GM12875 (cell line): Measurements from ENCODE around the gene TNN.
"Not testable (repeated sequence)": the region's sequence is repeated elsewhere in the genome, so short reads cannot be mapped to it uniquely, and the experiment has no call there.

Experiments used
- H3K4me3 ChIP-seq: one replicate; pipeline ENCODE4 v1.5.1; 2011; ENCODE audit warnings: low read depth, low read length, control low read depth
- CTCF ChIP-seq: IDR thresholded peaks from 2 replicates; pipeline ENCODE4 v1.5.1; 2011; ENCODE audit warnings: low read depth, mild to moderate bottlenecking, control low read depth, inconsistent platforms, low read length, moderate library complexity, borderline replicate concordance; ENCODE audit not compliant: insufficient read depth

TNN gene

GRCh38 chr1:175094626-175095025 is 27.0 kb downstream of the TNN start:
- no peak overlapping the region for H3K4me3 ChIP-seq
- TF ChIP-seq CTCF, result no peak

- no peak for TF ChIP-seq CTCF
- H3K4me3 ChIP-seq, result no peak overlapping the region
Measured at GRCh38 chr1:175095069-175095468, 27.4 kb downstream of the TNN start.

- TF ChIP-seq CTCF, result no peak
- H3K4me3 ChIP-seq, result no peak overlapping the region
Measured at GRCh38 chr1:175095978-175096607, 28.5 kb downstream of the TNN start.

GRCh38 chr1:175097361-175097760 is 29.7 kb downstream of the TNN start:
- no peak for TF ChIP-seq CTCF
- no peak overlapping the region for H3K4me3 ChIP-seq

- H3K4me3 ChIP-seq, result no peak overlapping the region
- no peak for TF ChIP-seq CTCF
Measured at GRCh38 chr1:175099916-175100315, 32.3 kb downstream of the TNN start.

- H3K4me3 ChIP-seq, result not testable (repeated sequence)
Measured at GRCh38 chr1:175102166-175102565, 34.5 kb downstream of the TNN start.

GRCh38 chr1:175106536-175106935 is 38.9 kb downstream of the TNN start:
- not testable (repeated sequence) for H3K4me3 ChIP-seq

GRCh38 chr1:175108331-175108820 is 40.7 kb downstream of the TNN start:
- H3K4me3 ChIP-seq, result not testable (repeated sequence)

GRCh38 chr1:175114996-175115395 is 47.4 kb downstream of the TNN start:
- no peak for TF ChIP-seq CTCF
- no peak overlapping the region for H3K4me3 ChIP-seq
